ENCODE data around the gene PCNT. TPM values are rescaled to one million over a fixed set of nuclear protein-coding genes. Genes with fewer than 3 reads are reported as not detected.

Gene PCNT
- total RNA-seq, 3 donors from 2014 or later: 25.2 to 31.0 (median 28.5) TPM

- no peak overlapping the region for H3K4me3 ChIP-seq
- no peak for DNase-seq (ENCODE audit: low spot score in 2 of 2)
- peaks cover 4% of the 10 kb centered on the region for H3K36me3 ChIP-seq
- H3K27ac ChIP-seq: no peak overlapping the region
- TF ChIP-seq, protein P1, sequence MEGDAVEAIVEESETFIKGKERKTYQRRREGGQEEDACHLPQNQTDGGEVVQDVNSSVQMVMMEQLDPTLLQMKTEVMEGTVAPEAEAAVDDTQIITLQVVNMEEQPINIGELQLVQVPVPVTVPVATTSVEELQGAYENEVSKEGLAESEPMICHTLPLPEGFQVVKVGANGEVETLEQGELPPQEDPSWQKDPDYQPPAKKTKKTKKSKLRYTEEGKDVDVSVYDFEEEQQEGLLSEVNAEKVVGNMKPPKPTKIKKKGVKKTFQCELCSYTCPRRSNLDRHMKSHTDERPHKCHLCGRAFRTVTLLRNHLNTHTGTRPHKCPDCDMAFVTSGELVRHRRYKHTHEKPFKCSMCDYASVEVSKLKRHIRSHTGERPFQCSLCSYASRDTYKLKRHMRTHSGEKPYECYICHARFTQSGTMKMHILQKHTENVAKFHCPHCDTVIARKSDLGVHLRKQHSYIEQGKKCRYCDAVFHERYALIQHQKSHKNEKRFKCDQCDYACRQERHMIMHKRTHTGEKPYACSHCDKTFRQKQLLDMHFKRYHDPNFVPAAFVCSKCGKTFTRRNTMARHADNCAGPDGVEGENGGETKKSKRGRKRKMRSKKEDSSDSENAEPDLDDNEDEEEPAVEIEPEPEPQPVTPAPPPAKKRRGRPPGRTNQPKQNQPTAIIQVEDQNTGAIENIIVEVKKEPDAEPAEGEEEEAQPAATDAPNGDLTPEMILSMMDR (IDR thresholded peaks at IDR 0.05): no peak
- TF ChIP-seq POLR2A (IDR thresholded peaks at IDR 0.05) (no peak), POLR2AphosphoS5 (IDR thresholded peaks at IDR 0.05) (no peak)
- H3K4me1 ChIP-seq: no peaks in the 10 kb centered on the region
- no peaks in the 10 kb centered on the region for H3K27me3 ChIP-seq
- intact Hi-C loops (cut with DNase I; ENCODE audit: low total_unique reads): no loop called here
- no peaks in the 10 kb centered on the region for H3K9me3 ChIP-seq
Observed at GRCh38 chr21:46344219-46344915, 20.4 kb downstream of the PCNT start.

DNA sequence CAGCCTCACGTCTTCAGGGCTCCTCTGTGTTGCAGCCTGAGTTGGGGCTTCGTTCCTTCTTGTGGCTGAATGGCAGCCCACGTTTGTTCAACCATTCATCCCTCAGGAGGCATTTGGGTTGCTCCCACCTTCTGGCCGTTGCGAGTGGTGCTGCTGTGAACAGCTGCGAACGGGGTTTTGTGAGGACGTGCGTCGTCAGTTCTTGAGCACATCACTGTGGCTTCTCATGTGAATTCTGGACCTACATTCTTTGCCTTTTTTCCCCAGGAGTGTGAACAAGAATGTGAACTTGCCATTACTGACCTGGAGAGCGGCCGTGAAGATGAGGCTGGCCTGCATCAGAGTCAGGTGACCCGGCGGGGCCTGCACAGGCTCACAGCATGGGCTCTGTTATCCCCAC lies 21.9 kb downstream of the PCNT start:
- Histone ChIP-seq H3K27ac (no peak overlapping the region), H3K36me3 (peaks cover 4% of the 10 kb centered on the region), H3K4me1 (no peaks in the 10 kb centered on the region), H3K9me3 (no peaks in the 10 kb centered on the region), H3K27me3 (no peaks in the 10 kb centered on the region), H3K4me3 (no peak overlapping the region)
- intact Hi-C loops (cut with DNase I; ENCODE audit: low total_unique reads): no loop called here
- TF ChIP-seq POLR2A (IDR thresholded peaks at IDR 0.05): no peak
- TF ChIP-seq, protein P1 (IDR thresholded peaks at IDR 0.05): no peak
- TF ChIP-seq POLR2AphosphoS5 (IDR thresholded peaks at IDR 0.05): no peak
- DNase-seq (ENCODE audit: low spot score in 2 of 2): no peak

- Histone ChIP-seq H3K27ac (no peak overlapping the region), H3K36me3 (peaks cover 4% of the 10 kb centered on the region), H3K9me3 (no peaks in the 10 kb centered on the region), H3K27me3 (no peaks in the 10 kb centered on the region), H3K4me1 (no peaks in the 10 kb centered on the region), H3K4me3 (no peak overlapping the region)
- DNase-seq (ENCODE audit: low spot score in 2 of 2): no peak
- intact Hi-C loops (cut with DNase I; ENCODE audit: low total_unique reads): no loop called here
- TF ChIP-seq POLR2AphosphoS5 (IDR thresholded peaks at IDR 0.05): no peak
- no peak for TF ChIP-seq POLR2A (IDR thresholded peaks at IDR 0.05)
- TF ChIP-seq, protein P1 (IDR thresholded peaks at IDR 0.05): no peak
Observed at GRCh38 chr21:46346296-46347202, 22.6 kb downstream of the PCNT start.

- intact Hi-C loops (cut with DNase I; ENCODE audit: low total_unique reads): no loop called here
- DNase-seq (ENCODE audit: low spot score in 2 of 2): no peak
- peaks cover 4% of the 10 kb centered on the region for H3K36me3 ChIP-seq
Observed at GRCh38 chr21:46347203-46347550, 23.2 kb downstream of the PCNT start.

More at GRCh38 chr21:46347203-46347550, 23.2 kb downstream of the PCNT start:
- no peaks in the 10 kb centered on the region for H3K4me1 ChIP-seq
- H3K27me3 ChIP-seq: no peaks in the 10 kb centered on the region
- no peak overlapping the region for H3K27ac ChIP-seq
- no peaks in the 10 kb centered on the region for H3K9me3 ChIP-seq
- no peak overlapping the region for H3K4me3 ChIP-seq
- TF ChIP-seq POLR2AphosphoS5 (IDR thresholded peaks at IDR 0.05) (no peak), POLR2A (IDR thresholded peaks at IDR 0.05) (no peak)
- TF ChIP-seq, protein P1 (IDR thresholded peaks at IDR 0.05): no peak

Measured in breast epithelium (tissue), 4 donors.